HFF-Myc (cell line): ENCODE data around the gene DHX29.

Source experiments
- DNase-seq: peaks from one replicate; pipeline ENCODE4 v3.0.0-alpha.2; 2011; ENCODE audit warnings: low read depth; ENCODE audit errors: extremely low read depth
- H3K4me3 ChIP-seq: replicated peaks from 2 replicates; pipeline ENCODE4 v1.5.1; 2011; ENCODE audit warnings: low read depth, mild to moderate bottlenecking, control low read depth, low read length
- CTCF ChIP-seq: IDR thresholded peaks from 2 replicates; pipeline ENCODE4 v1.5.1; 2012; ENCODE audit warnings: mild to moderate bottlenecking, low read depth, low read length, control low read depth; ENCODE audit errors: missing control alignments

The DHX29 gene

GRCh38 chr5:55222985-55223811 is 84.3 kb downstream of the DHX29 start:
- TF ChIP-seq CTCF: no peak
- no peak overlapping the region for H3K4me3 ChIP-seq
- no peak for DNase-seq

- TF ChIP-seq CTCF: no peak
- no peak overlapping the region for H3K4me3 ChIP-seq
Observed at GRCh38 chr5:55222092-55222984, 85.2 kb downstream of the DHX29 start.

GRCh38 chr5:55220433-55221185 is 86.9 kb downstream of the DHX29 start:
- H3K4me3 ChIP-seq: peak overlapping the region; percentile 12
- no peak for TF ChIP-seq CTCF
- DNase-seq: no peak

More at GRCh38 chr5:55222092-55222984, 85.2 kb downstream of the DHX29 start:
- no peak for DNase-seq

- no peak for TF ChIP-seq CTCF
- no peak for DNase-seq
- H3K4me3 ChIP-seq: no peak overlapping the region
Observed at GRCh38 chr5:55219770-55220169, 87.7 kb downstream of the DHX29 start.

- no peak for TF ChIP-seq CTCF
- no peak overlapping the region for H3K4me3 ChIP-seq
- no peak for DNase-seq
Observed at GRCh38 chr5:55218967-55219366, 88.5 kb downstream of the DHX29 start.

- TF ChIP-seq CTCF: no peak
- DNase-seq: no peak
Observed at GRCh38 chr5:55211184-55211874, 96.2 kb downstream of the DHX29 start.

More at GRCh38 chr5:55211184-55211874, 96.2 kb downstream of the DHX29 start:
- H3K4me3 ChIP-seq: no peak overlapping the region
